HepG2 (cell line): ENCODE data around the gene ARVCF. TPM values are rescaled to one million over a fixed set of nuclear protein-coding genes. Genes with fewer than 3 reads are reported as not detected.
A peak's percentile ranks its signal among the peaks of the same experiment; 100 is the strongest.

Experiments
- BRF2 ChIP-seq: sonication (generic); formaldehyde crosslinking; IDR thresholded peaks from 2 replicates; pipeline ENCODE4 v1.8.1; 2022; ENCODE audit warnings: mild to moderate bottlenecking, missing genetic modification reagents
- E2F5 ChIP-seq: sonication (generic); formaldehyde crosslinking; conservative IDR thresholded peaks from 2 replicates; pipeline ENCODE4 v1.4.0; 2020; ENCODE audit warnings: missing genetic modification reagents
- HNRNPLL ChIP-seq: fragments of 200-400 bp; formaldehyde crosslinking; IDR thresholded peaks from 2 replicates; pipeline ENCODE4 v1.6.1; 2017; ENCODE audit warnings: mild to moderate bottlenecking, low read depth, low read length; ENCODE audit not compliant: poor library complexity, severe bottlenecking
- HOMEZ ChIP-seq: IDR thresholded peaks from 2 replicates; pipeline ENCODE4 v1.6.1; 2016; ENCODE audit warnings: low read depth
- JUN ChIP-seq: sonication (generic); formaldehyde crosslinking; IDR thresholded peaks from 2 replicates; pipeline ENCODE4 v1.4.0; 2020; ENCODE audit warnings: mild to moderate bottlenecking, missing genetic modification reagents
- MEIS2 ChIP-seq: sonication (generic); formaldehyde crosslinking; IDR thresholded peaks from 2 replicates; pipeline ENCODE4 v1.9.0; 2021; ENCODE audit warnings: mild to moderate bottlenecking, missing genetic modification reagents
- MTF2 ChIP-seq: sonication (generic); formaldehyde crosslinking; IDR thresholded peaks from 2 replicates; pipeline ENCODE4 v1.5.0; 2020; ENCODE audit warnings: missing genetic modification reagents, borderline replicate concordance
- PATZ1 ChIP-seq: sonication (generic); formaldehyde crosslinking; IDR thresholded peaks from 2 replicates; pipeline ENCODE4 v1.4.0; 2020; ENCODE audit warnings: missing genetic modification reagents
- RBM39 ChIP-seq: fragments of 200-400 bp; formaldehyde crosslinking; IDR thresholded peaks from one replicate; pipeline ENCODE4 v1.6.1; 2018; ENCODE audit warnings: antibody characterized with exemption, mild to moderate bottlenecking, low read depth, low read length; ENCODE audit not compliant: poor library complexity, severe bottlenecking
- SNAI1 ChIP-seq: sonication (generic); formaldehyde crosslinking; IDR thresholded peaks from 2 replicates; pipeline ENCODE4 v1.5.0; 2020; ENCODE audit warnings: mild to moderate bottlenecking, missing genetic modification reagents, borderline replicate concordance
- STAT6 ChIP-seq: sonication (generic); formaldehyde crosslinking; IDR thresholded peaks from 2 replicates; pipeline ENCODE4 v1.4.0; 2020; ENCODE audit warnings: missing genetic modification reagents, mild to moderate bottlenecking, borderline replicate concordance
- TCF7 ChIP-seq: sonication (generic); IDR thresholded peaks from 2 replicates; pipeline ENCODE4 v1.6.1; 2016; ENCODE audit warnings: antibody characterized with exemption, low read depth
- TEAD2 ChIP-seq: sonication (generic); formaldehyde crosslinking; IDR thresholded peaks from 2 replicates; pipeline ENCODE4 v1.9.0; 2021; ENCODE audit warnings: missing genetic modification reagents
- ZBTB8A ChIP-seq: sonication (generic); formaldehyde crosslinking; IDR thresholded peaks from 2 replicates; pipeline ENCODE4 v1.4.0; 2020; ENCODE audit warnings: mild to moderate bottlenecking, low read depth, missing genetic modification reagents, borderline replicate concordance
- ZMAT3 ChIP-seq: sonication (generic); formaldehyde crosslinking; conservative IDR thresholded peaks from 2 replicates; pipeline ENCODE4 v1.7.0; 2021; ENCODE audit warnings: missing genetic modification reagents
- ZNF414 ChIP-seq: sonication (generic); formaldehyde crosslinking; IDR thresholded peaks from 2 replicates; pipeline ENCODE4 v1.5.0; 2020; ENCODE audit warnings: missing genetic modification reagents
- ZNF740 ChIP-seq: sonication (generic); formaldehyde crosslinking; IDR thresholded peaks from 2 replicates; pipeline ENCODE4 v1.4.0; 2020; ENCODE audit warnings: missing genetic modification reagents
- ZNF878 ChIP-seq: sonication (generic); formaldehyde crosslinking; IDR thresholded peaks from 2 replicates; pipeline ENCODE4 v1.8.1; 2023; ENCODE audit warnings: mild to moderate bottlenecking, missing genetic modification reagents, moderate library complexity
- polyA plus RNA-seq, 8 experiments: library from polyadenylated mRNA; depleted of rRNA in 3 of 8; stranded (reverse) in 7 of 8; unstranded in 1 of 8; fragments of >200 nt; fragmentation: Illumina TruSeq in 4 of 8; extraction: Trizol in 4 of 8; gene quantifications; 2 replicates each; pipeline versions ENCODE4 v1.2.1 to v1.2.3, GENCODE V29; 2011 to 2016; ENCODE audit warnings: low read depth in 4 of 8, missing spikeins in 1 of 8, mixed read lengths in 1 of 8; ENCODE audit not compliant: insufficient read depth in 1 of 8
- total RNA-seq, 5 experiments: library from RNA; depleted of rRNA; stranded (reverse); fragments of >200 nt; fragmentation: Illumina TruSeq; extraction: Trizol; gene quantifications; 2 replicates each; pipeline ENCODE4 v1.2.3, GENCODE V29; 2016; ENCODE audit warnings: low read depth in 1 of 5

ARVCF gene
- total and polyA plus RNA-seq, 2 of the 13 experiments (the other 11 are each of a cell fraction or from before 2014, with no cell fraction given), result 16.4 to 17.7 TPM

- TF ChIP-seq E2F5 (CRISPR knock-in tag) (0 out of 2 replicates have a peak, but pooled peaks have one; percentile 31), BRF2 (CRISPR knock-in tag) (peak; percentile 63; the same call in 1 of the 2 replicates), STAT6 (no peak), ZMAT3 (CRISPR knock-in tag) (peak; percentile 84; the same call in 1 of the 2 replicates), MEIS2 (no peak), RBM39 (no peak), HOMEZ (peak; percentile 57; the same call in 1 of the 2 replicates), ZNF878 (CRISPR knock-in tag) (0 out of 2 replicates have a peak, but pooled peaks have one; percentile 40), JUN (no peak), SNAI1 (CRISPR knock-in tag) (0 out of 2 replicates have a peak, but pooled peaks have one; percentile 14), MTF2 (CRISPR knock-in tag) (no peak), PATZ1 (CRISPR knock-in tag) (peak; percentile 61), ZNF740 (CRISPR knock-in tag) (peak; percentile 92), TCF7 (no peak), HNRNPLL (no peak), ZBTB8A (CRISPR knock-in tag) (no peak), TEAD2 (CRISPR knock-in tag) (no peak), ZNF414 (CRISPR knock-in tag) (peak; percentile 25; the same call in 1 of the 2 replicates)
Observed at GRCh38 chr22:19970479-19971275, 45.9 kb downstream of the ARVCF start (continued).
